T-helper 9 cell (primary cell): ENCODE data around the gene ADAT3.
A peak's percentile ranks its signal among the peaks of the same experiment; 100 is the strongest.

Source experiments
- DNase-seq: peaks from one replicate; pipeline ENCODE4 v3.0.0-alpha.2; 2020

ADAT3 gene

DNA sequence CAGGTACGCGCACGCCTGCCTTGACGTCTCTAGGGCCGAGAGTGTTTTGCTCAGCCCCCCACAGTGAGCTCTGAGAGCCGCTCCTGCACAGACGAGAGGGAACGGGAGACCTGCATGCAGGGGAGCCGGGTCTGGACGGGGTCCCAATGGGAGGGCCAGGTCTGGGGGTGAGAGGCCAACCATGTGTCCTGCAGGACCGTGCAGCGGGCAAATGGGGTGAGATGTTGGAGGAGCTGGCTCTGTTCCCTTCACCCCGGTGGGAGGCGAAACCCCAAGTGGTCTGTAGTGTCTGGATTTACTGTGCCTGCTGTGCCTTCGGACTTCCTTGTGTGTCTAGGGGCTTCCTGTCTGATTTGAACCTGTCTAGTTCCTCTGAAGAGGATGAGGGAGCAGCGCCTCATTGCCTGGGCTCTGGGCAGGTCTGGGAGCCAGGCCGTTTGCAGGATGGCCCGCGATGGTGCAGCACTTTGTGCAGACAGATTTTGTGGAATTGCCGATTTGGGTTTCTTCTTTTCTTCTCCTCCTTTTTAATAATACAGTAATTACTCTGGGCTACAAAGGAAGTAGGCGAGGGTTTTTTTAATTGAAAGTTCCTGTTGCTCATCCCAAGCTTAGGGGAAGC is 37.8 kb downstream of the ADAT3 start:
- peak; percentile 36 for DNase-seq

DNA sequence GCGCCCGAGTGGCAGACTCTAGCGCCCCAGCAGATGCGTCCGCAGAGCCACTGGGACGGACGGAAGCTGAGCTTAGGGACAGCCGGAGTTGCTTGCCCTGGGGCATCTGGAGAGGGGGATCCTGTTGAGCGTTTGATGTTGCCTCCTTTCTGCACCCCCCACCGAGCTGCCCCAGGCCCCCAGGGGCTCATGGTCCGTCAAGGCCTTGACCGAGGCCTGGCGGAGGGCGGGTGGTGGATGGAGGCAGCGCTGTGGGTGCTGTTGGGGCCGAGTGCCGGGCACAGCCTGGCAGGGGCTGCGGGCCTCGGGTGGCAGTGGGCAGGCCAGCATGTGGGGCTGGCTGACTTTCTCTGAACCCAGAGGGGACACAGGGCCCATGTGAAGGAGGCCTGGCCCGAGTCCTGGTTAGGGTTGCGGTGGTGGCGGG is 38.5 kb downstream of the ADAT3 start:
- DNase-seq = no peak

DNA sequence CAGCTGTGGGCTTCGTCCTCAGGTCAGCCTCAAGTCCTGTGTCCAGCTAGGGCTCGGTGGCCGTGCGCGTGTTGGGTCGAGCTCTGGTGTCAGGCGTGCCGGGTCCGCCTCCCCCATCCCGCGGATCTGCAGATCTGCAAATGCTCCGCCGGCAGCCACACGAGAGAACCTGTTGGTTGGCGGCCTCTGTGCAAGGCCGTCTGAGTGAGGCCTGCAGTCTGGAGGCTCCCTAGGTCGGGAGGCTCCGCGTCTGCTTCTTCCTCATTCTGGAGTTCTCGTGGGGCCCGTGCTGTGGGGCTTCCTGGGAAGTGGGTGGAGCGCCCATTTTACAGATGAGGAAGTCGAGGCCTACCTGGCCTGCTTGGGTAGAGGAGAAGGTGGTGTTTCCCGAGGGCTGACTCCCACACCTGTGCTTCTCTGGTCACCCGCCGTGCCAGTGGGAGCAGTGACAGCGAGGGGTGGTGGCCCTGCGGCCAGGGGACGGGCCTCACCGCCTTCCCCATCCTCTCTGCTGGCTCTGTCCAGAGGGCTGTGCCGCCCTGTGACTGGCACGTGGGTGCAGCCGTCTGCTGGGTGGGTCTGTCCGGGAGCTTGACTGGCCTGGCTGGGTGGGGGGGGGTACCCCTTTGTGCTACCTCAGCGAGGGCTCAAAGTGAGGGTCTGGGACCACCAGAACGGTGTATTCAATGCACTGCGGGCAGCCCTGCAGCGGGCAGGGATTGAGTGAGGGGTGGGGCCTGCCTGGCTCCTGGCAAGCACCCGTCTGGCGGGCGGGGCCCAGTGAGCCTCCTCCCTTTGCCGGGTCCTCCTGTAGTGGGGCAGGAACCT is 39.1 kb downstream of the ADAT3 start:
- no peak for DNase-seq

DNA sequence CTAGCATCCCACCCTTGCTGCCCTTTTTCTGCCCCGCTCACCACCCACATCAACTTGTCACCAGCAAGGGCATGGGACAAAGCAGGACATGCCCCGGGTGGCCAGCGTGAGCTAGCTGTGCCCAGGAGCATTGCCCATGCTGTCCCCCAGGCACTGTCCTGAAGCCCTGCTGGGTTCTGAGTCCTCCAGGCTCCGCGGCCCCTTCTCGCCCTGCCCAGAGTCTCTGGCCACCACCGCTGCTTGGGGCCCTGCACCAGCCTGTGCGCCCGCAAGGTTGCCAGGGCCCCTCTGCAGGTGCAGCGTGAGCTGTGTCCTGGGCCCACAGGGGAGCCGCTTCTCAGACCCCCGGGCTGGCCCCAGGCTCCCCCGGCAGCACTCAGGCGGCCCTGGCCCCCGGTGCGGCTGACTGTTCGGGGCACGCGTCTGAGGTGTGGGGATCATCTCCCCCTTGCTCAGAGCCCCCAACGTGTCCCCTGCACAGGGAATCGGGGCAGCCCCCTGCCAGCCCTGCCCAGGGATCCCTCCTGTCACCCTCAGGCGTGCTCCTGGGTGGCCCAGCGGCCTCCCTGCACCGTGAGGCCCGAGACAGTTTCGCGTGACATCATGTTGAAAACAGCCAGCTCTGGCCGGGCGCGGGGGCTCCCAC is 39.8 kb downstream of the ADAT3 start:
- DNase-seq = no peak

DNA sequence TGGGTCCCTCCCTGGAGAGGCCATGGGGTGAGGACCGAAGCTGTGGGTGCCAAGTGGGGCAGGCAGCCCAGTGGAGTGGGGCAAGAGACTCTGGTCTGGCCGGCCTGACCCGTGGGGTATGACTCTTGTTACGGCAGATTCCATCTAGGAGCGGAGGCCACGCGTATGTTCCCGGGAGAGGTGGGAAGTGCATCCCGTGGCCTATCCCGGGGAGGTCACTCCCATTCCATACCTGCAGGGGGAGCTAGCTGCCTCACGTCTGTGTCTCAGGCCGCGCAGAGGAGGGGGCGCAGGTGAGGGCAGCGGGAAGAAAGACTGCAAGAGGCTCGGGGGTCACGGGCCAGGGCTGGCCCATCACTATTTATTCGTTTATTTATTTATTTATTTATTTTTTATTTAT is 40.7 kb downstream of the ADAT3 start:
- no peak for DNase-seq

DNA sequence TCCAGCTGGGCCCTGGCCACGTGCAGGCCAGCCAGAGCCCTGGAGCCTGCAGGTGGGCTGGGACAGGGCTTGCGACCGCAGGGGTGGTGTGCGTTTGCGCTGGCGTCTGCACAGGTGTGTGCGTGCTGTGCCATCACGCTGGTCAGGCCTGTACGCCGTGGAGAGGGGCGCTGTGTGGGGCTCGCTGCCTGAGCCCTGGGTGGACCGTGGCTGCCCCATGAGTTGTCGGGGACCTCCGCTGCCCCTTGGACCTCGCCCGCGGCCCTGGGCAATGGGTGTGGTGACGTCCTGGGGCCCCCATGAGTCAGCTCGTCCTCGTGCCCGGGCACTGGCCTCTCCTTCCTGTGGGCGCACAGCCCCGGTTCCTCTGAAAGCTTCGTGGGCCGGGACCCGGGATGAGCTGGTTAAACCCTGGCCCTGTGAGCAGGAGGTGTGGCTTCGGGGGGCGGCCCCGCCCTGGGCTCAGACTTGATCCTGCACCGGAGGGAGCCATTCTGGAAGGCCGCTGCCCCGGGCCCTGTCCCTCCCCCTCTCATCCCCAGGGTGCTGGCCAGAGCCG is 42.5 kb downstream of the ADAT3 start:
- no peak for DNase-seq

- DNase-seq = no peak
Measured at GRCh38 chr19:1949304-1950101, 44.3 kb downstream of the ADAT3 start.

DNA sequence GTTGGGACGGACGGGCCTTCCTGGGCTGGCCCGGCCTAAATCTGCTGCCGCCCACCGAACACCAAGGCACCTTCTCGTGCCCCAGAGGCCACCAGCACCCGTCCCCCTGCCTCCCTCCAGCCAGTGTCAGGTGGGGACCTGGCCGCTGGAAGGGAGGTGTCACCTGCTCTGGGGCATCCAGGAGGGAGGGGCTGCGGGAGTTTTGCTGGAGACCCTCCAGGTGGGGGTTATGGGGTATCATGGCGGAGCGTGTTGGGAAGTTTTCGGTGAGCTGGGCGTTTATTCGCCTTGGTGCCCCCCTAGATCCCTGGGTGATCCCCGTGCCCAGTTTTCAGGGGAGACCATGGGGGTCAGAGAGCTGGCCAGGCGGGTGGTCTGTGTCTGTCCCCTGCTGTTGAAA is 45.4 kb downstream of the ADAT3 start:
- no peak for DNase-seq

DNA sequence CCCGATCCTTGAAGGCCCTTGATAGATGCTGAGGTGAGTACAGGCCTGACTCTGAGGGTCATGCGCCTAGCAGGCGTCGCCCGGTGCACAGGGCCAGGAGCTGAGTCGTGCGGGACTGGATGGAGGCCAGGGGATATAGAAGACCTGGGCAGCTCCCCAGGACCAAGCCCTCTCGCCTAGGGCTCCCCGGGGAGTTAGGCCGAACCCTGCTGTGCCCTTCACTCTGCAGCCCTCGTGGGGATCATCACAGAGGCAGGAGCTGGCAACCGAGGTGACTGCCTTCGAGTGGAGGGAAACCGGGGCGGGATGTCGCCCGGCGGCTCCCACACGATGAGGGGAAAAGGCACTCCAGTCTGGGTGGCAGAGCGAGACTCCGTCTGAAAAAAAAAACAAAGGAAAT is 47.4 kb downstream of the ADAT3 start:
- DNase-seq = no peak

GRCh38 chr19:1953037-1953436 is 47.8 kb downstream of the ADAT3 start:
- DNase-seq = no peak

DNA sequence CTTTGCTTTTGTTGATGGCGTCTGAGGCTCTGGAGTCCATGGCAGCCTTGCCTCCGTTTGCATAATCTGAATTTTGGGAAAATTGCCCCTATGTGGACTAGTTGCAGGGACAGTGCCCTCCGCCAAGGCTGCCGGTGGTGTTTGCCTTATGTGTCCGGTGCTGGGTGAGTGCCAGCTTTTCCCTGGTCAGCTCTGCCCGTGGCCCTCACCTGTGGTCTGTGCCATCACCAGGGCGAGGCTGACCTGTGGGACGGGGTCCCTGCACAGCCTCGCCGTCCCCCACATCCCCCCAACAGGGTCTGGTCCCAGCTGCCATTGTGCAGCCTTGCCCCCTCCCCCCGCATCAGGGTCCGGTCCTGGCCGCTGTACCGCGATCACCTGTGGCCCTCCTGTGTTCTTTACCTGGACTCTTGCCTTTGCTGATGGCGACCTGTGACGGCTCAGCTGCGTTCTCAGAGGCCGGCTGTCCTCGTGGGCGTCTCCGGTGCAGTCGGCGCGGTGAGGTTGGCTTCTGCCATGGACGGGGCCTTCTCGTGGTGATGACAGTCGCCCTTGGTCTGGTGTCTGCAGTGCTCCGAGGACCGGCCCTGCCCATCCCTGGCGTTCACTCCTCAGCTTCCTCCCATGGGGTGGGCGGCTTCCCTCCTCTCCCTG is 48.4 kb downstream of the ADAT3 start:
- DNase-seq = no peak

DNA sequence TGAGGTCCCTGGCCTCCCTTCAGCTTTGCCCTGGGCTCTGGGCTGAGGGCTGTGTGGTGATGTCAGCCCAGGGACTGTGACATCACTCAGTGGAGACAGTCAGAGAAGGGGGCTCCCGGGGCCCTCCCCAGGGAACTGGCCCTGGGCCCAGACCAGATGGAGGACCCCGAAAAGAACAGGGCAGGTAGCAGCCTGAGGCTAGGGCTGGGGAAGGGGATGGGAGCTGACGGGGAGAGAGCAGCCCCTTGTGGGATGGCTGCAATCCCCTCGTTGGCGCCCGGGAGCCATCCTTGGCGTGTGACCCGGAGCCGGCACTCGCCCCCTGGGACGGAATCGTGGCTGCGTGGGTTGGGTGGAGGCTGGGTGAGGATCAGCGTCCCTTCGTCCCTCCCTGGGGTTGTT is 49.3 kb downstream of the ADAT3 start:
- DNase-seq = no peak

- DNase-seq = no peak
Measured at GRCh38 chr19:1955171-1956121, 50.2 kb downstream of the ADAT3 start.

DNA sequence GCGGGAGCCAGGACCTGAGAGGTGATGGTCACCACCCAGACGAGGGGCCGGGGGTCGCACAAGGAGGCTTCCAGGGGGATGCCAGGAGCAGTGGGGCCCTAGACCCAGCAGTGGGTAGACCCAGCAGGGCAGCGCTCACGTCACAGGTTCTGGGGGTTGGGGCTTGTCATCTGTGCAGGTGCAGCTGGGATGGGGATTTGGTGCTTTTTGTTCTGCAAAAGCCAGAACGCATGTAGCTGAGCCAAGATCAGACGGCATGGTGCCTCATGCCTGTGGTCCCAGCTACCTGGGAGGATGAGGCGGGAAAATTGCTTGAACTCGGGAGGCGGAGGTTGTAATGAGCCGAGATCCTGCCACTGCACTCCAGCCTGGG is 50.9 kb downstream of the ADAT3 start:
- no peak for DNase-seq

- no peak for DNase-seq
Measured at GRCh38 chr19:1956868-1957492, 51.8 kb downstream of the ADAT3 start.

GRCh38 chr19:1957562-1958248 is 52.5 kb downstream of the ADAT3 start:
- no peak for DNase-seq

DNA sequence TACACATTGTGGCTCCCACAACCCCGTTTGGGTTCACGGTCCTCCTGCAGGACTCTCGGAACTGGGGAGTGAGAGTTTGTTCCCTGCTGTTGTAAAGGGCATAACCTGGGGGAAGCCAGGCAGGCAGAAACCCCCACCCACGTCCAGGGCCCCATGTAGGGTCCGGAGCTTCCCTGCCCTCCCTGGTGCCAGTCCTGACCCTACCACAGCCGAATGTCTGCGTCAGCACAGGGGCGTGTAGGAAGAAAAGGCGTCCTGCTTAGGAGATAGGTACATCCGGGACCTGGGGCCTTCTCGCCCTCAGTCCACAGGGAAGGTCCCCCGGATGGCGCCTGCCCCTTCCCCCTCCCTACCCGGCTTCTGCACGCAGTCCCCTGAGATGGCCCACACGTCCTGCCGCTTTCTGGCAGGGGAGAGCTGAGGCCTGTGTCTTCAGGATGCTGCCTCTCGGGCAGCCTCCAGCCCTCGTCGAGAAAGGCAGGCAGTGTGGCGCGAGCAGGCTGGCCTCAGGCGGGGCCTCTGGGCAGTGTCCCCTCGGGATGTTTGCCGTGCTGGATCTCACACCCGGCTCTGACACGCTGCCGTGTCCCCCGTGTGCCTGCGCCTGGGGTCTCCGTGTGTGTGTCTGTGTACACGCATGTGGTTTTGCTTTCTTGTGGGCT is 54.9 kb downstream of the ADAT3 start:
- no peak for DNase-seq

DNA sequence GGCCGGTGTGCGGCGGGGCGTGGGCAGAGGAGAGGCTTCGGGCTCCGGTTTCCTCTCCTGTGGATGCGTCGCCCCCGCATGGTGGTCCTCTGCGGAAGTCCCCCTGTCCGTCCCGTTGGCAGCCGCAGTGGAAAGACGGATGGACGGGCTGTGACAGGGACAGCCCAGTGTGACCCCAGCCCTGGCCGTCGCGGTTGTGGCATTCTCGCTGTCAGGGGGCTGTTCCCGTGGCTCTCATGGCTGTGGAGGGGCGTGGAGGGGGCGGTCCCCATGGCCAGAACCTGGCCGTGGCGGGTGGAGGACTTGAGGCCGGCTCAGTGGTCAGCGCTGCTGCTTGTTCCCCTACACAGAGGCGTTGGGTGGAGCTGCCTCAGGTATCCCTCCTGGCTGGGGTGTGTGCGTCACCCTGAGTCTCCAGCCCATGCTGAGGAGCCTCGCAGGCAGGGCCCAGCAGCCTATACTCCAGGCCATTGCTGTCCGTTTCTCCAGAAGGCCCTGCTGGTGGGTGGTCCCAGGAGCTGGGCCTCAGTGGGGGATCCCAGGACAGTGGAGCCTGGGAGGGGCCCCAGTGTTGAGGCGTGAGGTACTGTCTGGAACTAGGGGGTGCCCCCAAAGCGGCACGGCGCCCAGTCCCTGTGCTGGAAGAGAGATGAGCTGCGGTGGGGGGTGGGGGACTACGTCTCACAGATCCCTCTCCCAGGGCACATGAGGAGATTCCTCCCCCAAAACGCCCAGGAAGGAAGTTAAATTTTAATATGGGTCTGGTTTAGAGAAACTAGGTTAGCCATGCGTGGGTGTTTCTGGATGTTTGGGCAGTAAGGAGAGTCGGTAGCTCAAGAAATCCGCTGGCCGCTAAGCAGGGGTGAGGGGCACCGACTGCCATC is 56.0 kb downstream of the ADAT3 start:
- no peak for DNase-seq
